Activated B cell treated with CpG ODN at 0.5 μM for 24 hours (primary cell): ENCODE results near the gene DNAJC30. TPM values are rescaled to one million over a fixed set of nuclear protein-coding genes. Genes with fewer than 3 reads are reported as not detected.

Experiments used
- ATAC-seq: fragments of 200-7000 bp; cut with Tn5 transposase; one replicate; pipeline ENCODE4 v1.10.0; 2021; ENCODE audit warnings: low read depth, mild to moderate bottlenecking, moderate library complexity
- CTCF ChIA-PET: fragments of 350-600 bp; sonication (Branson Sonifier 250); formaldehyde crosslinking; loops from one replicate; lab custom pipeline; 2021; ENCODE audit warnings: antibody characterized with exemption; lab: Charles Lee
- POLR2A ChIA-PET: fragments of 350-600 bp; sonication (Branson Sonifier 250); formaldehyde crosslinking; loops from one replicate; lab custom pipeline; 2021; ENCODE audit warnings: antibody characterized with exemption; lab: Charles Lee
- DNase-seq: peaks from one replicate; pipeline ENCODE4 v3.0.0; 2022
- H3K27ac Mint-ChIP-seq: one replicate; pipeline ENCODE4 v1.8.0; 2020; ENCODE audit warnings: mixed read lengths
- H3K27me3 Mint-ChIP-seq: one replicate; pipeline ENCODE4 v1.8.0; 2021; ENCODE audit warnings: mixed read lengths
- H3K36me3 Mint-ChIP-seq: one replicate; pipeline ENCODE4 v1.8.0; 2021; ENCODE audit warnings: low read depth, mixed read lengths
- H3K4me1 Mint-ChIP-seq: one replicate; pipeline ENCODE4 v1.8.0; 2021; ENCODE audit warnings: mixed read lengths
- H3K4me3 Mint-ChIP-seq: one replicate; pipeline ENCODE4 v1.8.0; 2020; ENCODE audit warnings: mild to moderate bottlenecking, mixed read lengths
- H3K9me3 Mint-ChIP-seq: one replicate; pipeline ENCODE4 v1.8.0; 2020; ENCODE audit warnings: mixed read lengths
- CTCF ChIP-seq: fragments of 200-600 bp; IDR thresholded peaks from one replicate; pipeline ENCODE4 v1.8.0; 2022; ENCODE audit warnings: antibody characterized with exemption, mild to moderate bottlenecking
- intact Hi-C: fragments of 100-400 bp; cut with micrococcal nuclease; formaldehyde crosslinking; loops from one replicate; pipeline ENCODE4 v1.15.1; 2024
- total RNA-seq: library from RNA; stranded (reverse); gene quantifications from 2 replicates; pipeline ENCODE4 v1.2.3, GENCODE V29; 2022

Gene DNAJC30
- total RNA-seq, 1 donor from 2014 or later, result 14.2 TPM

- no peaks in the 10 kb centered on the region for H3K36me3 Mint-ChIP-seq
- peaks cover 6% of the 10 kb centered on the region for H3K4me1 Mint-ChIP-seq
- POLR2A ChIA-PET, result no interaction called here
- CTCF ChIA-PET, result no interaction called here
- peaks cover 9% of the 10 kb centered on the region for H3K27me3 Mint-ChIP-seq
- H3K4me3 Mint-ChIP-seq, result no peak overlapping the region
- H3K9me3 Mint-ChIP-seq, result no peaks in the 10 kb centered on the region
- H3K27ac Mint-ChIP-seq, result no peak overlapping the region
- no peak for TF ChIP-seq CTCF
- DNase-seq (no peak), ATAC-seq (no peak)
- intact Hi-C loops, result loop anchor here (5.0 kb wide), 2 partner anchors 67 to 172 kb away; partner anchors contain the start of genes ABHD11 and METTL27
Observed at GRCh38 chr7:73669858-73670385, 13.3 kb downstream of the DNAJC30 start.

GRCh38 chr7:73669288-73669701 is 14.0 kb downstream of the DNAJC30 start:
- DNase-seq (no peak), ATAC-seq (no peak)
- no peak for TF ChIP-seq CTCF
- Mint-ChIP-seq H3K27ac (no peak overlapping the region), H3K4me3 (no peak overlapping the region), H3K4me1 (peaks cover 6% of the 10 kb centered on the region), H3K36me3 (no peaks in the 10 kb centered on the region), H3K9me3 (no peaks in the 10 kb centered on the region), H3K27me3 (peaks cover 13% of the 10 kb centered on the region)
- ChIA-PET POLR2A (interaction anchor here (0.6 kb wide), 1 partner anchor 48 kb away, joined by 9 read pairs; no protein-coding TSS in a partner anchor), CTCF (no interaction called here)
- intact Hi-C loops, result loop anchor here (5.0 kb wide), 2 partner anchors 68 to 173 kb away; partner anchors contain the start of genes ABHD11 and METTL27

- no peak overlapping the region for H3K27ac Mint-ChIP-seq
- POLR2A ChIA-PET, result interaction anchor here (0.6 kb wide), 1 partner anchor 48 kb away, joined by 9 read pairs; no protein-coding TSS in a partner anchor
Observed at GRCh38 chr7:73668886-73669230, 14.4 kb downstream of the DNAJC30 start.

GRCh38 chr7:73668103-73668885 is 15.0 kb downstream of the DNAJC30 start:
- no peak for TF ChIP-seq CTCF
- Mint-ChIP-seq H3K27ac (no peak overlapping the region), H3K27me3 (peaks cover 20% of the 10 kb centered on the region), H3K4me3 (peak overlapping the region; percentile 76), H3K4me1 (peaks cover 6% of the 10 kb centered on the region), H3K9me3 (peaks cover under 1% of the 10 kb centered on the region), H3K36me3 (no peaks in the 10 kb centered on the region)
- ChIA-PET POLR2A (interaction anchor here (0.6 to 0.8 kb wide), 3 partner anchors 35 to 70 kb away, joined by 3 to 9 read pairs (median 4); no protein-coding TSS in a partner anchor), CTCF (interaction anchor here (0.6 to 1.1 kb wide), 4 partner anchors 8 to 146 kb away, joined by 3 read pairs; partner anchors contain the start of genes ABHD11 and BAZ1B)
- intact Hi-C loops, result loop anchor here (5.0 kb wide), 2 partner anchors 69 to 174 kb away; partner anchors contain the start of genes ABHD11 and METTL27
- no peak for ATAC-seq
- no peak for DNase-seq

More at GRCh38 chr7:73668886-73669230, 14.4 kb downstream of the DNAJC30 start:
- DNase-seq (no peak), ATAC-seq (no peak)
- Mint-ChIP-seq H3K4me1 (peaks cover 6% of the 10 kb centered on the region), H3K4me3 (peak overlapping the region; percentile 76), H3K36me3 (no peaks in the 10 kb centered on the region), H3K27me3 (peaks cover 15% of the 10 kb centered on the region), H3K9me3 (no peaks in the 10 kb centered on the region)
- TF ChIP-seq CTCF, result no peak
- intact Hi-C loops, result loop anchor here (5.0 kb wide), 2 partner anchors 68 to 173 kb away; partner anchors contain the start of genes ABHD11 and METTL27
- CTCF ChIA-PET, result interaction anchor here (1.1 kb wide), 1 partner anchor 11 kb away, joined by 3 read pairs; no protein-coding TSS in a partner anchor
